Thyroid gland (tissue), 4 donors: Measurements from ENCODE around the gene TBL1XR1.

Experiments
- CTCF ChIP-seq, 6 experiments: fragments of 200-600 bp in 3 of 6; fragments of 450-650 bp in 3 of 6; sonication (generic) in 3 of 6; IDR thresholded peaks; one replicate each; pipeline ENCODE4 v1.5.1; 2016 to 2019; ENCODE audit warnings: antibody characterized with exemption in 6 of 6, mild to moderate bottlenecking in 2 of 6, inconsistent platforms in 1 of 6, moderate library complexity in 1 of 6
- POLR2A ChIP-seq, 2 donors: fragments of 450-650 bp; IDR thresholded peaks; one replicate each; pipeline ENCODE4 v1.6.1; 2017; ENCODE audit warnings: antibody characterized with exemption in 2 of 2, mild to moderate bottlenecking in 2 of 2, moderate library complexity in 1 of 2

- TF ChIP-seq CTCF (IDR thresholded peaks at IDR 0.05) (no peak), POLR2A (IDR thresholded peaks at IDR 0.05) (no peak)
Observed at GRCh38 chr3:177051411-177051810, 145.9 kb downstream of the TBL1XR1 start.
